ENCODE results near the gene ARRB1. TPM values are rescaled to one million over a fixed set of nuclear protein-coding genes. Genes with fewer than 3 reads are reported as not detected.
A peak's percentile ranks its signal among the peaks of the same experiment; 100 is the strongest.

ARRB1 gene
- total RNA-seq, 1 experiment from 2014 or later = 9.1 TPM

GRCh38 chr11:75301601-75302345 is 49.7 kb downstream of the ARRB1 start:
- DNase-seq (ENCODE audit: low read depth) = no peak

- no peak for DNase-seq (ENCODE audit: low read depth)
Measured at GRCh38 chr11:75301131-75301530, 50.3 kb downstream of the ARRB1 start.

- no peak for DNase-seq (ENCODE audit: low read depth)
Measured at GRCh38 chr11:75298976-75299260, 52.5 kb downstream of the ARRB1 start.

- DNase-seq (ENCODE audit: low read depth) = peak; percentile 8
Measured at GRCh38 chr11:75298191-75298975, 53.1 kb downstream of the ARRB1 start.

GRCh38 chr11:75293903-75294302 is 57.6 kb downstream of the ARRB1 start:
- no peak for DNase-seq (ENCODE audit: low read depth)

DNA sequence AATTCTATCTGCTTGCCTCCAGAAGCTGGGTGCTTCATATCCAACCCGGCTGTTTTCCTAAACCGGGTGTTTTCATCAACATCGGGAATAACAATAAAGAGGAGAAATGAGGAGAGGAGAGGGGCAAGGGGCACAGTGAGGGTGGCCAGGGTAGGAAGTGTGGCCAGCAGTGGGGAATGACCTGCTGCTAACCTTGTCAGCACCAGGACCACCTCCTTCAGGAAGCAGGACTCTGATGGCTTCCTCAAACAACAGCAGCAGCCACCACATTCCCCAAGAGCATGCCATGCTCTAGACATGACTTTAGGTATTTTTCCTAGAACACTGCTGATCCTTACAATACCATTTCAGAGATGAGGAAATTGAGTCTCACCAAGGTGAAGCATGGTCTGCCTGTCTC is 58.5 kb downstream of the ARRB1 start:
- no peak for DNase-seq (ENCODE audit: low read depth)

DNA sequence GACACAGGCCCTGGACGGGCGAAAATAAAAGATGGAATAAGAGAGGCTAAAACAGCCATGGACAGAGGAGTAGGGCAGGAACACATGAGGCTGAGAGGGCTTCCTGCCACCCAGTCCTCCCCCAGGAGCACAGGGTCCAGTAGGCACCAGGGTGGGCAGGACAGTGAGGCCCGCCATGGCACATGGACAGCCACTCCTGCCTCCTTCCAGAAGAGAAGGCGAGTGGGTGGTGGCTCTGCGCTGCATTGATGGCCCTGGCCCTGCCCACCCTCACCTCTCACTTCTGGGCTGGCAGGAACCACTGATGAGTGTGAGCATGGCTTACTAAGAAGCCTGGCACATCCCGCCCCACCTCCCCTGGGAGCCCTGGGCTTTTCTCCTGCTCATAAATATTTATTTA is 59.7 kb downstream of the ARRB1 start:
- DNase-seq (ENCODE audit: low read depth) = no peak

DNA sequence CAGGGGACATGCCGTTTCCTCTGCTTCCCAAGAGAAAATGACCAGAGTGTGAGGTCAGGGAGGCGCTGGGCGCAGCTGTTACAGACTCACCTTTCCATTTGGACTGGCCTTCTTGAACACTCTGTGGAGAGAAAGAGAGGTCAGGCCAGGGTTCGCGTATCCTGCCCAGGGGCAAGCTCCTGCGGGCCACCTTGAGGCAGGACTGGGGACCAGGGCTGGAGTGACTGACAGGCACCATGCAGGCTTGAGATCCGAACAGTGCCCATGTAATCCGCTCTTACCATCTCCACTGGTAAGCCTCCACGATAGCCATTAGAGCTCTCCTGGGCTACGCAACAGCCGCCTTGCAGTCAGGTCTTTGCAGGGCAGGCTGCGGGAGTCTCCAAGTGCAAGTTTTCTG is 61.5 kb downstream of the ARRB1 start:
- DNase-seq (ENCODE audit: low read depth) = no peak

DNA sequence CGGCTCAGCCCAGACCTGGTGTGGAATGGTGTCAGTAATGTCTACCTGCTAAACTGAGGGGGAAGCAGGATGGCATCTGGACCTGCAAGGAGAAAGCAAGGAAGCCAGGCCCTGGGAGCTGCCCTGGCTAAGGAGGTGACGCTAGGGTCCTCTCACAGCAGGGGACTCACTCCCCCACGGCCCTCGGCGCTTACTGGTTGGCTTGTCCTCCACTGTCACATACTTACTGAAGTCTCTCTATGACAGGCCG is 62.0 kb downstream of the ARRB1 start:
- DNase-seq (ENCODE audit: low read depth) = no peak

DNA sequence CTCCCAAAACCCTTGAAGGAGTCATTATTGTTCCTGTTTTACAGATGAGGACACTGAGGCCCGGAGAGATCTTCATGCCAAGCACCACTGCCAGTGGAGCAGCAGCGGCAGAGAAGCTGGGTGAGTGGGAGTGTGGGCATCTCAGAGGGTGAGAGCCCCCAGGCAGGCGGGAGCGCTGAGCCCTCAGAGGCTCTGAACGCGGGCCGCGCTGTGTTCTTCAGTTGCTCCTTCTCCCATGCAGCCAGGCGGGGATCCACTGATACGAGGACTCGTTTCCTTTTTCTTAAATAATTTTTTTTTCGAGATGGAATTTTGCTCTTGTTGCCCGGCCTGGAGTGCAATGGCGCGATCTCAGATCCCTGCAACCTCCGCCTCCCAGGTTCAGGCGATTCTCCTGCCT is 63.9 kb downstream of the ARRB1 start:
- DNase-seq (ENCODE audit: low read depth) = no peak

GRCh38 chr11:75286826-75287465 is 64.5 kb downstream of the ARRB1 start:
- DNase-seq (ENCODE audit: low read depth) = no peak

- no peak for DNase-seq (ENCODE audit: low read depth)
Measured at GRCh38 chr11:75285776-75286360, 65.6 kb downstream of the ARRB1 start.

DNA sequence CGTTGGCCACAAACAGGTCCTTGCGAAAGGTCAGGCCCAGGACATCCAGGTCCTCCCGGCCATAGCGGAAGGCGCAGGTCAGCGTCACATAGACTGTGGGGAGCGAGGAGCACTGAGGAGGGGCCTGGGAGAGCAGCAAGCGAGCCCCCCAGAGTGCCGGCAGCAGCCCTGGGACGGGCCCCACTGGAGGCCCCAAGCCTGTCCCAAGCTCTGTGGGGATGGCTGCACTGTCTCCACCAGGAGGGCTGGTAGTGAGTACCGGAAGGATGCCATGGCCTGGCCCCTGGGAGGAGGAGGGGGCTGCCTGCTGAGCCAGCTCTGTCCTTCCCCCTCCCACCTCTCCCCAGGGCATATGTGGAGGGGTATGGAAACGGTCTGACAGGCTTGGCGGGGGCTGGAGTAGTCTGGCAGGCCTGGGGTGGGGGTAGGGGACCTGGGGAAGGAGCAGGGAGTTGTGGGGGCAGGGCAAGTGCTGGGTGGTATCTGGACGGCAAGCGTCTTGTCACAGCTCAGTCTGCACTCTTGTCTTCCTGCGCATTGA is 68.0 kb downstream of the ARRB1 start:
- DNase-seq (ENCODE audit: low read depth) = no peak

- no peak for DNase-seq (ENCODE audit: low read depth)
Measured at GRCh38 chr11:75281469-75282095, 69.9 kb downstream of the ARRB1 start.

GRCh38 chr11:75280770-75281468 is 70.5 kb downstream of the ARRB1 start:
- DNase-seq (ENCODE audit: low read depth) = no peak

DNA sequence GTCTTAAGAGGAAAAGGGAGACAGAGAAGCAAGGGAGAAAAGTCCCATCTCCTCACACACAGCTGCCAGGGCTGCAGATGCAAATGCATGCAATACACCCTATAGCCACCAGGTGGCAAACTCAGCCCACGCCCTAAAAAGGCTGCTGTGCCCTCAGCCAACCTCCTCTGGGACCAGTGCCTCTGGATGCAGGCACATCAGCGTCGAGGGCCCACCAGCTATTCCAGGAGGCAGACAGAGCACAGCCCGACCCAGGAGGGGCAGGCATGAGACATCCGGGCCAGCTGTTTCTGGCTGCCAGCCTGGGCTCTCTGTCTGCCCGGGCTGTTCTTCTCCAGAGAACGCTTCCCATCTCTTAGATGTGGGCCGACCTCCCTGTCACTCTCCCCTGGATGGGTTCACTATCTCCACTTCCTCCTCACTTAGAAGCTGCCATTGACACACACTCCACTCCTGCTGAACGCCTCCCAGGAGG is 71.2 kb downstream of the ARRB1 start:
- DNase-seq (ENCODE audit: low read depth) = peak; percentile 63

DNA sequence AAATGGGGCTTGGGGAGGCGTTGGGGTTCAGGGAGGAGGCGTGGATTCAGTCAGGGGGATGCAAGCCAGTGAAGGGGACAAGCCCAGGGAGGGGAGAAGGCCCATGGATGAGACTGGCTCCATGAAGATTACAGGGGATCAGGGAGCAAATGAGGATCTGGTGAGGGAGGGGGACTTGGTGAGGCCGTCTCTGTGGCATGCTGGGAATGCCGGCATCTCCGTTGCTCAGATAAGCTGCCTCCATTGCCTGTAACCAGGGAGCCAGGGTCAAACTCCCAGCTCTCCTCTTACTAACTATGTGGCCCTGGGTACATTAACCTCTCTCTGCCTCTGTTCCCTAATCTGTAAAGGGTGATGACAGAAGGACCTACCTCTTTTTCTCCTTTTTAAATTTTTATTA is 72.2 kb downstream of the ARRB1 start:
- no peak for DNase-seq (ENCODE audit: low read depth)

- no peak for DNase-seq (ENCODE audit: low read depth)
Measured at GRCh38 chr11:75277991-75278790, 73.3 kb downstream of the ARRB1 start.

DNA sequence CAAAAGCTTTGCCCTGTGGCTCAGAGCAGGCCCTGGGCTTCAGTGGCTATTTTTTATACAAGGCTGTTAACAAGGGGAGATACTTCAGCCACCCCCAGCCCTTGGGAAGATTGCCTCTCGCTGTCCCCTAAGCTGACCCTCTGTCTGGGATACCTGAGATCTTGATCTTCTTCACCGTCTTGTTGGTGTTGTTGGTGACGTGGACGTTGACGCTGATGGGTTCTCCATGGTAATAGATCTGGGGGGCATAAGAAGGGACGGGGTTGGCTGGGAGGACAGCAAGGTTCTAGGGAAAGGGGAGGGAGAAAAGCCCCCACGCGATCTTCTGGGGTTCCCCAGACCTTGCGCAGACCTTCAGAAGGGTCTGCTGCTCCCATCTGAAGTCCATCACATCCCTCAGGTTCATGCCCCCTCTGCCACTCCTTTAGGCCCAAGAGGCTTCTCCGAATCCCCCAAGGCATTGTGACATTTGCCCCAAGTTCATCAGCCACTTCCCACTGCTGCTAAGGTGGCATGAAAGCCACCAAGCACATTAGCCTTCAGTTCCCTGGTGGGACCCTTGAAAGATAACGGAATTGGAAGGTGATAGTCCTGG is 74.2 kb downstream of the ARRB1 start:
- DNase-seq (ENCODE audit: low read depth) = no peak

GRCh38 chr11:75276686-75277085 is 74.8 kb downstream of the ARRB1 start:
- DNase-seq (ENCODE audit: low read depth) = no peak
